PC-9 (cell line): Measurements from ENCODE around the gene KDM6A. TPM values are rescaled to one million over a fixed set of nuclear protein-coding genes. Genes with fewer than 3 reads are reported as not detected.

Source experiments
- BruUV-seq: library from RNA; stranded (reverse); fragments of 400-500 nt; replicated peaks from 2 replicates; lab custom pipeline; 2021; lab: Mats Ljungman, UMichigan
- CTCF ChIA-PET: fragments of 300-600 bp; sonication (Branson Sonifier 250); formaldehyde crosslinking; loops from one replicate; lab custom pipeline; 2022; ENCODE audit warnings: antibody characterized with exemption; lab: Charles Lee
- POLR2A ChIA-PET: fragments of 300-600 bp; sonication (Branson Sonifier 250); formaldehyde crosslinking; loops from one replicate; lab custom pipeline; 2022; ENCODE audit warnings: antibody characterized with exemption; ENCODE audit not compliant: unreplicated experiment; lab: Charles Lee
- DNase-seq, 2 experiments: peaks; one replicate each; pipeline versions ENCODE4 v3.0.0 to v3.0.0-alpha.2; 2015 to 2022; ENCODE audit warnings: mixed read lengths in 1 of 2
- H2AFZ ChIP-seq: fragments of 200-600 bp; sonication (generic); 2 replicates; pipeline ENCODE4 v1.8.1; 2017; ENCODE audit warnings: antibody characterized with exemption
- H3F3A ChIP-seq: fragments of 200-600 bp; sonication (generic); 2 replicates; pipeline ENCODE4 v1.8.1; 2017; ENCODE audit warnings: antibody characterized with exemption, mild to moderate bottlenecking, low read depth; ENCODE audit not compliant: insufficient read depth
- H3K27ac ChIP-seq: fragments of 200-600 bp; sonication (generic); 2 replicates; pipeline ENCODE4 v1.6.1; 2016; ENCODE audit warnings: mixed run types
- H3K27me3 ChIP-seq: fragments of 200-600 bp; sonication (generic); 2 replicates; pipeline ENCODE4 v1.6.1; 2016; ENCODE audit warnings: low read depth, mixed run types; ENCODE audit not compliant: insufficient read depth
- H3K36me3 ChIP-seq: fragments of 200-600 bp; sonication (generic); 2 replicates; pipeline ENCODE4 v1.6.1; 2016; ENCODE audit warnings: low read depth, mixed run types
- H3K4me1 ChIP-seq: fragments of 200-600 bp; sonication (generic); replicated peaks from 2 replicates; pipeline ENCODE4 v1.6.1; 2016; ENCODE audit warnings: mixed run types; ENCODE audit not compliant: insufficient read depth
- H3K4me2 ChIP-seq: fragments of 200-600 bp; sonication (generic); 2 replicates; pipeline ENCODE4 v1.6.1; 2017; ENCODE audit warnings: mixed run types
- H3K4me3 ChIP-seq: fragments of 200-600 bp; sonication (generic); 2 replicates; pipeline ENCODE4 v1.6.1; 2016; ENCODE audit warnings: mixed run types
- H3K79me2 ChIP-seq: fragments of 200-600 bp; sonication (generic); 2 replicates; pipeline ENCODE4 v1.6.1; 2017; ENCODE audit warnings: low read depth, mixed run types
- H3K9me2 ChIP-seq: fragments of 200-600 bp; sonication (generic); 2 replicates; pipeline ENCODE4 v1.8.1; 2017; ENCODE audit warnings: mild to moderate bottlenecking; ENCODE audit not compliant: insufficient read depth
- H3K9me3 ChIP-seq: fragments of 200-600 bp; sonication (generic); 2 replicates; pipeline ENCODE4 v1.8.1; 2016; ENCODE audit warnings: low read depth; ENCODE audit not compliant: insufficient read depth
- H4K20me1 ChIP-seq: fragments of 200-600 bp; sonication (generic); 2 replicates; pipeline ENCODE4 v1.8.1; 2017; ENCODE audit not compliant: insufficient read depth
- EZH2 ChIP-seq: fragments of 200-600 bp; sonication (generic); IDR thresholded peaks from 2 replicates; pipeline ENCODE4 v1.8.0; 2017; ENCODE audit warnings: antibody characterized with exemption, low read depth
- intact Hi-C: fragments of 100-400 bp; cut with micrococcal nuclease; formaldehyde crosslinking; loops from one replicate; pipeline ENCODE4 v1.10.0; 2022; ENCODE audit not compliant: unreplicated experiment
- total RNA-seq: library from RNA; stranded (reverse); gene quantifications from 2 replicates; pipeline ENCODE4 v1.2.3, GENCODE V29; 2021
- TF ChIP-seq, protein P1 (sequence below): fragments of 200-600 bp; sonication (generic); conservative IDR thresholded peaks from 2 replicates; pipeline ENCODE4 v1.6.1; 2017; ENCODE audit warnings: mixed run types, antibody characterized with exemption, mild to moderate bottlenecking, moderate library complexity

KDM6A gene
- total RNA-seq, 1 experiment from 2014 or later, result 20.5 TPM

- DNase-seq, result no peak
- no peak overlapping the region for H3K4me3 ChIP-seq
- H3K36me3 ChIP-seq, result no peaks in the 10 kb centered on the region
- TF ChIP-seq, protein P1, sequence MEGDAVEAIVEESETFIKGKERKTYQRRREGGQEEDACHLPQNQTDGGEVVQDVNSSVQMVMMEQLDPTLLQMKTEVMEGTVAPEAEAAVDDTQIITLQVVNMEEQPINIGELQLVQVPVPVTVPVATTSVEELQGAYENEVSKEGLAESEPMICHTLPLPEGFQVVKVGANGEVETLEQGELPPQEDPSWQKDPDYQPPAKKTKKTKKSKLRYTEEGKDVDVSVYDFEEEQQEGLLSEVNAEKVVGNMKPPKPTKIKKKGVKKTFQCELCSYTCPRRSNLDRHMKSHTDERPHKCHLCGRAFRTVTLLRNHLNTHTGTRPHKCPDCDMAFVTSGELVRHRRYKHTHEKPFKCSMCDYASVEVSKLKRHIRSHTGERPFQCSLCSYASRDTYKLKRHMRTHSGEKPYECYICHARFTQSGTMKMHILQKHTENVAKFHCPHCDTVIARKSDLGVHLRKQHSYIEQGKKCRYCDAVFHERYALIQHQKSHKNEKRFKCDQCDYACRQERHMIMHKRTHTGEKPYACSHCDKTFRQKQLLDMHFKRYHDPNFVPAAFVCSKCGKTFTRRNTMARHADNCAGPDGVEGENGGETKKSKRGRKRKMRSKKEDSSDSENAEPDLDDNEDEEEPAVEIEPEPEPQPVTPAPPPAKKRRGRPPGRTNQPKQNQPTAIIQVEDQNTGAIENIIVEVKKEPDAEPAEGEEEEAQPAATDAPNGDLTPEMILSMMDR, result no peak
- no peak for TF ChIP-seq EZH2
- no peaks in the 10 kb centered on the region for H3K9me2 ChIP-seq
- H3K4me2 ChIP-seq, result no peak overlapping the region
- H3K27ac ChIP-seq, result no peak overlapping the region
- H4K20me1 ChIP-seq, result no peaks in the 10 kb centered on the region
- CTCF ChIA-PET, result no interaction called here
- no peaks in the 10 kb centered on the region for H3F3A ChIP-seq
- no peaks in the 10 kb centered on the region for H3K4me1 ChIP-seq
- no peak overlapping the region for H2AFZ ChIP-seq
- BruUV-seq, result no TSS peak
- POLR2A ChIA-PET, result no interaction called here
- intact Hi-C loops, result no loop called here
- H3K9me3 ChIP-seq, result no peaks in the 10 kb centered on the region
- no peaks in the 10 kb centered on the region for H3K27me3 ChIP-seq
- H3K79me2 ChIP-seq, result no peaks in the 10 kb centered on the region
These were observed 117.2 kb downstream of the KDM6A start for GRCh38 chrX:44989995-44990770.

DNA sequence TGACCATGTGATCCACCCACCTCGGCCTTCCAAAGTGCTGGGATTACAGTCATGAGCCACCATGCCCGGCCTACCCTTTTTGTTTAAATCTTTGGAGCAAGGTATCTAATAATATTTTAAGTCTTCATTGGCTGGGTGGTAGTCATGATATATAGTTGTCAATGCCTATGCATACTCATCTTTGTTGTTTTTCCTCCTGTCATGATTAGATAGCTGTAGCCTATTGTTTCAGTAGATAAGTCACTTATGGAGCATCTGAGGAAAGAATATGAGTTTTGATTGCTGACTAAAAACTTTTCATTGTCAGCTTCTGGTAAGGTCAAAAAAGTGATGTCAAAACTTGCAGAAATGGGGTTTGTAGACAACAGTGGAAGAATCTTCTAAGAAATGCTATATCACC is 119.8 kb downstream of the KDM6A start:
- DNase-seq, result no peak
- TF ChIP-seq EZH2, result no peak
- TF ChIP-seq, protein P1, result no peak
- H3F3A ChIP-seq, result no peaks in the 10 kb centered on the region
- ChIA-PET POLR2A (no interaction called here), CTCF (no interaction called here)
- no peaks in the 10 kb centered on the region for H3K79me2 ChIP-seq
- no peaks in the 10 kb centered on the region for H3K9me2 ChIP-seq
- H3K27me3 ChIP-seq, result no peaks in the 10 kb centered on the region
- no peaks in the 10 kb centered on the region for H3K4me1 ChIP-seq
- H3K4me2 ChIP-seq, result no peak overlapping the region
- no peaks in the 10 kb centered on the region for H3K9me3 ChIP-seq
- no peaks in the 10 kb centered on the region for H4K20me1 ChIP-seq
- no peak overlapping the region for H3K4me3 ChIP-seq
- H3K36me3 ChIP-seq, result no peaks in the 10 kb centered on the region
- H2AFZ ChIP-seq, result no peak overlapping the region
- H3K27ac ChIP-seq, result no peak overlapping the region
- intact Hi-C loops, result no loop called here
- no TSS peak for BruUV-seq

DNA sequence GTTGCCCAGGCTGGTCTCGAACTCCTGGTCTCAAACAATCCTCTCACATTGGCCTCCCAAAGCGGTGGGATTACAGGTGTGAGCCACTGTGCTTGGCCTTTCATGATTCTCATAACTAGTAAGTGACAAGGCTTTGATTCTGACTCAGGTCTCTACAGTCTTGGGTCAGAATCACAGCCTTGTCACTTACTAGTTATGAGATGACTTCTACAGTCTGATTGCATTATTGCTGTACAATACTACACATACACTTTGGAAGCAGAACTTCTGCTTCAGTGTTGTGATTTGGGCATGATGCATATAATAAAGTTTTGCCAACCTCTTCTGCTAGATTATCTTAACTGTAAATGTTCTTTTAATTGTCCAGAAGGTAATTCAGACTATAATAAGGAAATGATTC is 123.3 kb downstream of the KDM6A start:
- Histone ChIP-seq H4K20me1 (no peaks in the 10 kb centered on the region), H3K4me1 (no peaks in the 10 kb centered on the region), H3K27ac (no peak overlapping the region), H3K79me2 (no peaks in the 10 kb centered on the region), H2AFZ (no peak overlapping the region), H3K27me3 (no peaks in the 10 kb centered on the region), H3K4me3 (no peak overlapping the region), H3K36me3 (no peaks in the 10 kb centered on the region), H3F3A (no peaks in the 10 kb centered on the region), H3K4me2 (no peak overlapping the region), H3K9me3 (no peaks in the 10 kb centered on the region), H3K9me2 (no peaks in the 10 kb centered on the region)
- ChIA-PET POLR2A (no interaction called here), CTCF (no interaction called here)
- no peak for TF ChIP-seq EZH2
- TF ChIP-seq, protein P1, result no peak
- BruUV-seq, result no TSS peak
- no peak for DNase-seq
- intact Hi-C loops, result no loop called here
